B cell (primary cell): ENCODE data around the gene EGFL7.

Experiments
- CTCF ChIP-seq: fragments of 200-600 bp; IDR thresholded peaks from one replicate; pipeline ENCODE4 v1.8.0; 2022; ENCODE audit warnings: antibody characterized with exemption, mild to moderate bottlenecking
- EZH2 ChIP-seq: IDR thresholded peaks from 2 replicates; pipeline ENCODE4 v1.6.1; 2012; ENCODE audit warnings: borderline replicate concordance, low read depth, mild to moderate bottlenecking, moderate library complexity, low read length; ENCODE audit not compliant: insufficient read depth, poor library complexity, severe bottlenecking

DNA sequence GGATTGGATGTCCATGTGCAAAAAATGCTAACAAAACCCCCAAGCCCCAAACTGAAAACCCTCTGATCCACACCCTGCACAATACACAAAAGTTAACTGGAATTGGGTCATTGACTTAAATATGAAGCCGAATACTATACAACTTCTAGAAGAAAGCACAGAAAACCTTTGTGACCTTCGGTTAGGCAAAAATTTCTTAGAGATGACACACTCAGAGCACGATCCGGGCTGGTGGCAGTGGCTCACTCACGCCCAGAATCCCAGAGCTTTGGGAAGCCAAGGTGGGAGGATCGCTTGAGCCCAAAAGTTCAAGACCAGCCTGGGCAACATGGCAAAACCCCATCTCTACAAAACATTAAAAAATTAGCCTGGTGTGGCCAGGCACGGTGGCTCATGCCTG, 47.8 kb downstream of the EGFL7 start:
- no peak for TF ChIP-seq CTCF
- TF ChIP-seq EZH2 = no peak
